ENCODE measurements around the gene MCM5. TPM values are rescaled to one million over a fixed set of nuclear protein-coding genes. Genes with fewer than 3 reads are reported as not detected.

Gene MCM5
- total RNA-seq, 1 experiment from 2014 or later, result 107 TPM

DNA sequence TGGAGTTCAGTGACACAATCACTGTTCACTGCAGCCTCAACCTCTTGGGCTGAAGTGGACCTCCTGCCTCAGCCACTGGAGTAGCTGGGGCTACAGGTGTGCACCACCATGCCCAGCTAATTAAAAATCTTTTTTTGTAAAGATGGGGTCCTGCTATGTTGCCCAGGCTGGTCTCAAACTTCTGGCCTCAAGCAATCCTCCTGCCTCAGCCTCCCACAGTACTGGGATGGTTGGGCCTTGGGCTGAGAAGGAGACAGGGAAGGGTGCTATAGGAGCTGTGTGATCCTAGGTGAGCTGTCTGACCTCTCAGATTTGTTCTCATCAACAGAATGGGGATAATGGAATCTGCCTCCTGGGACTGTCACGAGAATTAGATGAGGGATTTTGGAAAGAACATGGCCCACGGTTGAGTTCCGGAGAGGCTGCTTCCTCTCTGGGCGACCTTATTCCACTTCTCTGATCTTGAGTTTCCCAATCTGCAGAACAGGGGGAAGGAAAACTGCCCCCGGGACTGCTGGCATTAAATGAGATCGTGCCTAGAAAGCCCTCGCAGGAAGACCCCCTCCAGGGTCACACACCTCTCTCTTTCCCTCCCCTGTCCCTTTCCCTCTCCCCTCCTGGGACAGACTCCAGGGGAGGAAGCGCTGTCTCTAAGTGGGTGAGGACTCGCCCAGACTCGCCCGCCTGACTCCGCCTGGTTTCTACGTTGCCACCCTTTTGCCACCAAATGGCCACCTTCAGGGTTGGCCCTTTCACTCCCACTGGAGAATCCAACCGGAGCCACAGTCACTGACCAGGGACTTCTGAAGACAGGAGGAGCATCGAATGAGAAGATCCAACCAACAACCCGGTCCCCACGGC lies 50.1 kb downstream of the MCM5 start:
- no peaks in the 10 kb centered on the region for H3K9me3 Mint-ChIP-seq (ENCODE audit: unreplicated experiment)
- peaks cover 5% of the 10 kb centered on the region for H3K27me3 Mint-ChIP-seq (ENCODE audit: insufficient read depth, unreplicated experiment)
- no peaks in the 10 kb centered on the region for H3K36me3 Mint-ChIP-seq (ENCODE audit: insufficient read depth, unreplicated experiment)
- H3K4me3 Mint-ChIP-seq (ENCODE audit: unreplicated experiment), result no peak overlapping the region
- no peak for TF ChIP-seq CTCF (IDR thresholded peaks at IDR 0.05; ENCODE audit: insufficient read depth in 1 of 2, low read depth in 1 of 2, low read length in 1 of 2, severe bottlenecking in 1 of 2, unreplicated experiment in 1 of 2)
- H3K36me3 ChIP-seq (ENCODE audit: control insufficient read depth, insufficient read depth, low read length), result no peaks in the 10 kb centered on the region
- DNase-seq, result no peak
- BruUV-seq (replicated peaks), result no TSS peak
- CTCF ChIA-PET, result no interaction called here
- intact Hi-C loops (cut with micrococcal nuclease; ENCODE audit: unreplicated experiment), result no loop called here
- H3K4me3 ChIP-seq (ENCODE audit: low read depth, low read length), result no peak overlapping the region
- POLR2A ChIA-PET, result no interaction called here
- H3K9me3 ChIP-seq, result no peaks in the 10 kb centered on the region
- no peaks in the 10 kb centered on the region for H3K4me1 Mint-ChIP-seq (ENCODE audit: low read depth, unreplicated experiment)
- H3K4me1 ChIP-seq, result 0 out of 2 replicates have a peak, but pooled peaks cover 3% of the 10 kb centered on the region
- H3K27me3 ChIP-seq (replicated peaks; ENCODE audit: control insufficient read depth, insufficient read depth, low read length), result no peaks in the 10 kb centered on the region
- H3K27ac Mint-ChIP-seq (ENCODE audit: unreplicated experiment), result no peak overlapping the region

DNA sequence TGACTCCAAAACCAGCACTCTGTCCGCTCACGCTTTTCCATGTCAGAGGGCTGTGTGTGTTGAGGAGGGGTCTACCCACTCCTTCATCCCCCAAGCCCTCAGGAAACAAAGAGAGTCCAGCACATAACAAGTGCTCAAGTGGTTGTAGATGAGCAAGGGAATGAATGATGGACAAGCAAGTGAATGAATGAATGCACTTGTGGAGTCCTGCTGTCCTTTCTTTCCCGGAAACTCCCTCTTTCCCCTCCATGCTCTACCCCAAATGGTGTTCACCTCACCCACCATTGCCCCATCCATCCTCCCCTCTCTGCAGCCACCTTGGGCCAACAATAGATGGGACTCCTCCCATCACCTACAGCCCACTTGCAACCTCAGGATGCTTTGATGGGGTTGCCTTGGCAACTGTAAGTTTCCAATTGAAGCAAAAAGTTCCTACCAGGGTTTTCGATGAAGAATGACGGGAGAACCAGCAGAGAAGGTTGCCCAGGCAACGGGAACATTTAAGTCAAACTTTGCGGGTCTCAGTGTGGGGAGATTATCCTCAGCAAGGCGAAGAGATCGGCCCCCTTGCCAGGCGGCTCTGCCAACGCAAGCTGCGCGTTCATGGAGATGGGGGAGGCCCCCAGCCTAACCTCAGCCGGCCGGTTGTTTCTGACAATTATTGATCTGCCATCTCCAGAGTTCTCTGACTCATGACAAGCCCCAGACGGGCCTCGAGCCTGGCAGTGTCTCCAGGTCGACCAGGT lies 51.1 kb downstream of the MCM5 start:
- H3K4me3 Mint-ChIP-seq (ENCODE audit: unreplicated experiment), result no peak overlapping the region
- H3K9me3 Mint-ChIP-seq (ENCODE audit: unreplicated experiment), result no peaks in the 10 kb centered on the region
- peaks cover 5% of the 10 kb centered on the region for H3K27me3 Mint-ChIP-seq (ENCODE audit: insufficient read depth, unreplicated experiment)
- no peak overlapping the region for H3K27ac Mint-ChIP-seq (ENCODE audit: unreplicated experiment)
- DNase-seq, result no peak
- Histone ChIP-seq H3K4me1 (0 out of 2 replicates have a peak, but pooled peaks cover 3% of the 10 kb centered on the region), H3K9me3 (no peaks in the 10 kb centered on the region), H3K36me3 (ENCODE audit: control insufficient read depth, insufficient read depth, low read length) (no peaks in the 10 kb centered on the region), H3K27me3 (replicated peaks; ENCODE audit: control insufficient read depth, insufficient read depth, low read length) (no peaks in the 10 kb centered on the region), H3K4me3 (ENCODE audit: low read depth, low read length) (no peak overlapping the region)
- no peaks in the 10 kb centered on the region for H3K4me1 Mint-ChIP-seq (ENCODE audit: low read depth, unreplicated experiment)
- intact Hi-C loops (cut with micrococcal nuclease; ENCODE audit: unreplicated experiment), result no loop called here
- H3K36me3 Mint-ChIP-seq (ENCODE audit: insufficient read depth, unreplicated experiment), result no peaks in the 10 kb centered on the region
- no TSS peak for BruUV-seq (replicated peaks)
- POLR2A ChIA-PET, result no interaction called here
- CTCF ChIA-PET, result no interaction called here
- TF ChIP-seq CTCF (IDR thresholded peaks at IDR 0.05; ENCODE audit: insufficient read depth in 1 of 2, low read depth in 1 of 2, low read length in 1 of 2, severe bottlenecking in 1 of 2, unreplicated experiment in 1 of 2), result no peak

DNA sequence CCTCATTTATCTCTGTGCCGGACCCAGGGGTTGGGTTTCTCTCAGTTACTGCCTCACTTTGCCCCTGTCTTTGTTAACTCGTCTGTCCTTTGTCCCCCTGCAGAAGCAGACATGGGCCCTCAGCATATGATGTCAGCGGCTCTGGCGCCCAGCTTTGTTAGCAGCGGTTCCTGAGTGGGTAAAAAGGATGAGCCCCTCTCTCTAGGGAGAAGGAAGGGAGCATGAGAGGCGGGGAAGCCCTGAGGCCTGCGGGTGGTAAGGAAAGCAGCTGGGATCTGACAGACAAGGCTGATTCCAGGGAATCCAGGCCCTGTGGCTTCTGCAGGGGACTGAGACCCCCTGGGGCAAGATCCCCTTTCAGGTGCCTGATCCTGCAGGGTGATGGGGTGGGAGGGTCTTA lies 51.7 kb downstream of the MCM5 start:
- no peak for TF ChIP-seq CTCF (IDR thresholded peaks at IDR 0.05; ENCODE audit: insufficient read depth in 1 of 2, low read depth in 1 of 2, low read length in 1 of 2, severe bottlenecking in 1 of 2, unreplicated experiment in 1 of 2)
- H3K4me1 Mint-ChIP-seq (ENCODE audit: low read depth, unreplicated experiment), result no peaks in the 10 kb centered on the region
- H3K27me3 ChIP-seq (replicated peaks; ENCODE audit: control insufficient read depth, insufficient read depth, low read length), result no peaks in the 10 kb centered on the region
- intact Hi-C loops (cut with micrococcal nuclease; ENCODE audit: unreplicated experiment), result no loop called here
- CTCF ChIA-PET, result no interaction called here
- no peaks in the 10 kb centered on the region for H3K36me3 Mint-ChIP-seq (ENCODE audit: insufficient read depth, unreplicated experiment)
- H3K4me1 ChIP-seq, result 0 out of 2 replicates have a peak, but pooled peaks cover 3% of the 10 kb centered on the region
- no peaks in the 10 kb centered on the region for H3K9me3 Mint-ChIP-seq (ENCODE audit: unreplicated experiment)
- H3K27me3 Mint-ChIP-seq (ENCODE audit: insufficient read depth, unreplicated experiment), result peaks cover 5% of the 10 kb centered on the region
- POLR2A ChIA-PET, result no interaction called here
- no peak for DNase-seq
- H3K9me3 ChIP-seq, result no peaks in the 10 kb centered on the region
- no peak overlapping the region for H3K4me3 Mint-ChIP-seq (ENCODE audit: unreplicated experiment)
- no peak overlapping the region for H3K27ac Mint-ChIP-seq (ENCODE audit: unreplicated experiment)
- H3K4me3 ChIP-seq (ENCODE audit: low read depth, low read length), result no peak overlapping the region
- H3K36me3 ChIP-seq (ENCODE audit: control insufficient read depth, insufficient read depth, low read length), result no peaks in the 10 kb centered on the region
- BruUV-seq (replicated peaks), result no TSS peak
